ENCODE measurements around the gene ENTPD1. TPM values are rescaled to one million over a fixed set of nuclear protein-coding genes. Genes with fewer than 3 reads are reported as not detected.

ENTPD1 gene
- total RNA-seq, 1 donor from 2014 or later: 102 TPM

DNA sequence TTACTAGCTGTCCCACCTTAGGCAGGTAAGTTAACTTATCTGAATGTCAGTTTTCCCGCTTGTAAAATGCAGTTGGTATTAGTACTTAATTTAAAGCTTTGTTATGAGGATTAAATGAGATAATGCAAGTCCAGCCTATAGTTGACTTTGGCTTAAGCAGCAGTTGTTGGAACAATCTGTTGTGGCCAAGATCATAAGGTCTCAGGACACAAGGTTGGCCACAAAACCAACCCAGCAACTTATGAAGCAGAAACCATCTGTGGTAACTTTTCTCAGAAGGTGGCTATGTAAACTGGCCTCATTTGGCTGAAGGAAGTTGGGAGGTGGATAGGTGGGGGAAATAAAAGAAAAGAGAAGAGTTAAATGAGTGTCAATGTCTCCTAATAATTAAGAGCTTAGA is 29.4 kb downstream of the ENTPD1 start:
- peaks cover 45% of the 10 kb centered on the region for H3K4me1 Mint-ChIP-seq (ENCODE audit: unreplicated experiment)

DNA sequence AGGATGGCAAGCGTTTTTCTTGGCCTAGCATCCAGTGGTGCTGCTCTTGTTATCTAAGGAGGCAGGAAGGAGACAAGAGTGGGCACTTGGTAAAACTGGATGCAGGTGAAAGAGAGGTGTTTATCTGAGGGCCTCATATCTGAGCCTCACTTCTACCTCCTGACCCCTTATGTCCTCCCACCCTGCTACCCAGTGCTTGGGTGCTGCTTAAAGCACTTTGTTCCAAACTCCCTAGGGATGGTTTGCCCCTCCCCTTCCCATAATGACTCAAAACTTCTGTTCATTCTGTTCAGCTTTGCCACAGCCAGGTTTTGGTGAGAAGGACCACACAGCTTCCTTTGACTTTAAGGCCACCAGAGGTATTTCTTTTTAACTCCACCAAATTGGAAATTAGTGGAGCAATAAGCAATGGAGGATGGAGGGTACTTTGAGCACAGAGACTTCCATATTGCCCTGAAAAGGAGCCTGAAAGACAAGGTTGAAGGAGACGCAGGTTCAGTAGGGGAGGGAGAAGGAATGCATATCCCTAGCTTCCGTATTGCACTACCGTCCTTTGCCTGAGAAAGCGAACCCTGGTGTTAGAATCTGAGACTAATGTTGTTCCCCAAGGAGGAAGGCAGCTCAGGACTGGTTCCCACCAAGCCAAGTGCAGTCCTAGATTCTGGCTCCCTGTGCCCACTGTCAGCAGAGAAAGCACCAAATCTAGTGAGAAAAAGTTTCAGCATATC is 30.1 kb downstream of the ENTPD1 start:
- H3K36me3 Mint-ChIP-seq (ENCODE audit: low read depth, unreplicated experiment): peaks cover 13% of the 10 kb centered on the region
- peaks cover 3% of the 10 kb centered on the region for H3K27me3 Mint-ChIP-seq (ENCODE audit: unreplicated experiment)
- no peak overlapping the region for H3K4me3 Mint-ChIP-seq (ENCODE audit: unreplicated experiment)
- TF ChIP-seq, protein P1, sequence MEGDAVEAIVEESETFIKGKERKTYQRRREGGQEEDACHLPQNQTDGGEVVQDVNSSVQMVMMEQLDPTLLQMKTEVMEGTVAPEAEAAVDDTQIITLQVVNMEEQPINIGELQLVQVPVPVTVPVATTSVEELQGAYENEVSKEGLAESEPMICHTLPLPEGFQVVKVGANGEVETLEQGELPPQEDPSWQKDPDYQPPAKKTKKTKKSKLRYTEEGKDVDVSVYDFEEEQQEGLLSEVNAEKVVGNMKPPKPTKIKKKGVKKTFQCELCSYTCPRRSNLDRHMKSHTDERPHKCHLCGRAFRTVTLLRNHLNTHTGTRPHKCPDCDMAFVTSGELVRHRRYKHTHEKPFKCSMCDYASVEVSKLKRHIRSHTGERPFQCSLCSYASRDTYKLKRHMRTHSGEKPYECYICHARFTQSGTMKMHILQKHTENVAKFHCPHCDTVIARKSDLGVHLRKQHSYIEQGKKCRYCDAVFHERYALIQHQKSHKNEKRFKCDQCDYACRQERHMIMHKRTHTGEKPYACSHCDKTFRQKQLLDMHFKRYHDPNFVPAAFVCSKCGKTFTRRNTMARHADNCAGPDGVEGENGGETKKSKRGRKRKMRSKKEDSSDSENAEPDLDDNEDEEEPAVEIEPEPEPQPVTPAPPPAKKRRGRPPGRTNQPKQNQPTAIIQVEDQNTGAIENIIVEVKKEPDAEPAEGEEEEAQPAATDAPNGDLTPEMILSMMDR (IDR thresholded peaks at IDR 0.05; ENCODE audit: unreplicated experiment): no peak
- no peaks in the 10 kb centered on the region for H3K9me3 Mint-ChIP-seq (ENCODE audit: unreplicated experiment)
- H3K27ac Mint-ChIP-seq (ENCODE audit: unreplicated experiment): no peak overlapping the region
- H3K4me1 Mint-ChIP-seq (ENCODE audit: unreplicated experiment): peaks cover 42% of the 10 kb centered on the region
- no peak for DNase-seq (ENCODE audit: low spot score)

More for the DNA sequence above, 29.4 kb downstream of the ENTPD1 start:
- TF ChIP-seq, protein P1 (IDR thresholded peaks at IDR 0.05; ENCODE audit: unreplicated experiment): no peak
- H3K36me3 Mint-ChIP-seq (ENCODE audit: low read depth, unreplicated experiment): peaks cover 21% of the 10 kb centered on the region
- no peak for DNase-seq (ENCODE audit: low spot score)
- no peaks in the 10 kb centered on the region for H3K9me3 Mint-ChIP-seq (ENCODE audit: unreplicated experiment)
- H3K4me3 Mint-ChIP-seq (ENCODE audit: unreplicated experiment): no peak overlapping the region
- H3K27ac Mint-ChIP-seq (ENCODE audit: unreplicated experiment): no peak overlapping the region
- peaks cover 3% of the 10 kb centered on the region for H3K27me3 Mint-ChIP-seq (ENCODE audit: unreplicated experiment)

DNA sequence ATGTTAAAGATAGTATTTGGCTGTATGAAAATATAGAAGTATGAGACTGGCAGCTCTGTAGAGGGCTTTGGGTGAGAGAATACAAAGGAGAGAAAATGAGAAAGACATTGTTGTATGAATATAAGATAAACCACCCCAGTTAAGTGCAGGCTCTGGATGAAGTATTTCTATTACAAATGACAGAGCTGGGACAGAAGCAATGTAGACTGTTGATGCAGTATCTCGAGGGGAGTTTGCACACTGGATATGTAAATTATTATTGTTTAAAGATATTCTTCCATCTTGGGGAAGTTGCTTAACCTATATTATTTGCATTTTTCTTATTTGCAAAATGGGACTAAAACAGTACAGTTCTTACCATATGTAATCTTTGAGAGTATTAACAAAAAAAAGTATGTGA is 31.5 kb downstream of the ENTPD1 start:
- Mint-ChIP-seq H3K9me3 (ENCODE audit: unreplicated experiment) (no peaks in the 10 kb centered on the region), H3K27ac (ENCODE audit: unreplicated experiment) (no peak overlapping the region), H3K4me3 (ENCODE audit: unreplicated experiment) (no peak overlapping the region), H3K36me3 (ENCODE audit: low read depth, unreplicated experiment) (peaks cover 21% of the 10 kb centered on the region), H3K4me1 (ENCODE audit: unreplicated experiment) (peaks cover 45% of the 10 kb centered on the region), H3K27me3 (ENCODE audit: unreplicated experiment) (peaks cover 3% of the 10 kb centered on the region)
- TF ChIP-seq, protein P1 (IDR thresholded peaks at IDR 0.05; ENCODE audit: unreplicated experiment): no peak
- DNase-seq (ENCODE audit: low spot score): no peak

DNA sequence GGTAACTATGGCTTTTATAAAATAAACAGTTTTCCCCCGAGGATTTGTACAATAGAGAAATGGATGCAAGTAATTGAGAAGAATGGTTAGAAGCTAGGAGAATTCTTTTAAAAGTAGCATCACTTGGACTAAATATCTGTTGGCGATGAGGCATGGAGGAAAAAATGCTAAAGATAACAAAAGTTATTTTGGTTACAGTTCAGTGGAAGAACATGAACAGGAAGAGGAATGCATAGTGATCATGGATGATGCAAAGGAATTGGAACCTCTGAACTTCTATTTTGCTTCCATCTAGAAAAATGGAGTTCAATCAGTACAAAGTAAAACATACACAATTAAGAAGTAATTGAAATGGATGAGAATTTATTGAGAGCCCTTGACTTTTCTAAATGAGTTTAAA is 32.9 kb downstream of the ENTPD1 start:
- TF ChIP-seq, protein P1 (IDR thresholded peaks at IDR 0.05; ENCODE audit: unreplicated experiment): no peak
- no peak for DNase-seq (ENCODE audit: low spot score)
- Mint-ChIP-seq H3K27ac (ENCODE audit: unreplicated experiment) (no peak overlapping the region), H3K9me3 (ENCODE audit: unreplicated experiment) (no peaks in the 10 kb centered on the region), H3K4me3 (ENCODE audit: unreplicated experiment) (no peak overlapping the region), H3K27me3 (ENCODE audit: unreplicated experiment) (peaks cover 7% of the 10 kb centered on the region), H3K36me3 (ENCODE audit: low read depth, unreplicated experiment) (peaks cover 16% of the 10 kb centered on the region), H3K4me1 (ENCODE audit: unreplicated experiment) (peaks cover 44% of the 10 kb centered on the region)

DNA sequence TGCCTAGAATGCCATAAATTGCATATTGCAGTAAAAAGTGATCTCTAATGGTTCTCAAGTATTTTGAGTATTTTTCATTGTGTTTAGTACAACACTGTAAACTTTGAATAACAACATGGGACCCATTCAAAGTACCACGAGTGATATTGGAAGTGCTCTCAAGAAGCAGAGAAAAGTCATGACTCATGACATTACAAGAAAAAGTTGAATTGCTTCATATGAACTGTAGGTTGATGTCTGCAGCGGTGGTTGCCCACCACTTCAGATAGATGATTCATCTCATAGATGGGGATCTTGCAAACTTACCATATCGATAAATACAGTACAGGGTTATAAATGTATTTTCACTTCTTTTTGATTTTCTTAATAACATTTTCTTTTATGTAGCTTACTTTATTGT is 33.9 kb downstream of the ENTPD1 start:
- no peaks in the 10 kb centered on the region for H3K9me3 Mint-ChIP-seq (ENCODE audit: unreplicated experiment)
- no peak for DNase-seq (ENCODE audit: low spot score)
- peaks cover 7% of the 10 kb centered on the region for H3K27me3 Mint-ChIP-seq (ENCODE audit: unreplicated experiment)
- H3K4me1 Mint-ChIP-seq (ENCODE audit: unreplicated experiment): peaks cover 42% of the 10 kb centered on the region
- no peak overlapping the region for H3K27ac Mint-ChIP-seq (ENCODE audit: unreplicated experiment)
- TF ChIP-seq, protein P1 (IDR thresholded peaks at IDR 0.05; ENCODE audit: unreplicated experiment): no peak
- peaks cover 20% of the 10 kb centered on the region for H3K36me3 Mint-ChIP-seq (ENCODE audit: low read depth, unreplicated experiment)
- no peak overlapping the region for H3K4me3 Mint-ChIP-seq (ENCODE audit: unreplicated experiment)

Measured in endothelial cell (in vitro differentiated cells).